Suppressor macrophage treated with lipopolysaccharide for 1 hour (primary cell): ENCODE data around the gene SEC61A1.

Source experiments
- DNase-seq, 3 donors: peaks; one replicate each; pipeline ENCODE4 v3.0.0-alpha.2; 2020 to 2022

The SEC61A1 gene

GRCh38 chr3:128051837-128052594, at the start of gene SEC61A1:
SEC61A1 (plus strand) TSS chr3:128052437; CDS start chr3:128052553, 116 bp downstream.
- peak; percentile 96 to 99 (median 98) for DNase-seq

- no peak for DNase-seq
Measured at GRCh38 chr3:128004661-128005060, 47.6 kb upstream of the SEC61A1 start.

- DNase-seq, result no peak
Measured at GRCh38 chr3:128006061-128007032, 45.9 kb upstream of the SEC61A1 start.

GRCh38 chr3:128007033-128007424, 45.2 kb upstream of the SEC61A1 start:
- DNase-seq, result peak in 1 of 3 donors; percentile 4

- no peak for DNase-seq
Measured at GRCh38 chr3:128009952-128010846, 42.0 kb upstream of the SEC61A1 start.

- peak in 1 of 3 donors; percentile 26 for DNase-seq
Measured at GRCh38 chr3:128011140-128011539, 41.1 kb upstream of the SEC61A1 start.

- DNase-seq, result peak; percentile 30 to 34 (median 33)
Measured at GRCh38 chr3:128012050-128012449, 40.2 kb upstream of the SEC61A1 start.

GRCh38 chr3:128014548-128014947, 37.7 kb upstream of the SEC61A1 start:
- DNase-seq, result no peak

GRCh38 chr3:128016502-128016901, 35.7 kb upstream of the SEC61A1 start:
- DNase-seq, result no peak

- DNase-seq, result no peak
Measured at GRCh38 chr3:128021768-128022372, 30.4 kb upstream of the SEC61A1 start.

- no peak for DNase-seq
Measured at GRCh38 chr3:128033102-128033501, 19.1 kb upstream of the SEC61A1 start.

GRCh38 chr3:128036119-128036518, 16.1 kb upstream of the SEC61A1 start:
- DNase-seq, result no peak

GRCh38 chr3:128040041-128040440, 12.2 kb upstream of the SEC61A1 start:
- DNase-seq, result no peak

- no peak for DNase-seq
Measured at GRCh38 chr3:128040660-128041059, 11.6 kb upstream of the SEC61A1 start.

- DNase-seq, result no peak
Measured at GRCh38 chr3:128041344-128041743, 10.9 kb upstream of the SEC61A1 start.

- DNase-seq, result no peak
Measured at GRCh38 chr3:128050597-128050996, 1.6 kb upstream of the SEC61A1 start.

- no peak for DNase-seq
Measured at GRCh38 chr3:128051459-128051836, 789 bp upstream of the SEC61A1 start.

GRCh38 chr3:128052595-128053351, 536 bp downstream of the SEC61A1 start:
- DNase-seq, result peak; percentile 53 to 68 (median 58)

GRCh38 chr3:128053614-128054013, 1.4 kb downstream of the SEC61A1 start:
- DNase-seq, result no peak

- DNase-seq, result peak; percentile 32 to 50 (median 36)
Measured at GRCh38 chr3:128054367-128054766, 2.1 kb downstream of the SEC61A1 start.

- no peak for DNase-seq
Measured at GRCh38 chr3:128056258-128056657, 4.0 kb downstream of the SEC61A1 start.
